Heart left ventricle (tissue), 13 donors: Measurements from ENCODE around the gene NXPH4.

Experiments
- CTCF ChIP-seq, 12 donors: fragments of 200-600 bp; sonication (generic) in 4 of 12; IDR thresholded peaks; one replicate each; pipeline versions ENCODE4 v1.5.0 to v1.8.0; 2018 to 2022; ENCODE audit warnings: antibody characterized with exemption in 12 of 12, mild to moderate bottlenecking in 5 of 12
- POLR2A ChIP-seq, 2 donors: fragments of 450-650 bp; IDR thresholded peaks; one replicate each; pipeline ENCODE4 v1.6.1; 2017; ENCODE audit warnings: antibody characterized with exemption in 2 of 2, mild to moderate bottlenecking in 2 of 2, moderate library complexity in 2 of 2
- donor health status: ischemic (EF 13 %, LVEDD 7.1; RV severe dilation, severe dysfunction).
- donor health status: DM: no; HTN: yes; CAD: no.
- donor health status: DM: no; HTN: no; CAD: no.
- donor health status: ischemic (EF 25% LVEDD 6.9; RV normal size, moderate dysfunction).
- donor health status: ischemic (EF 25% LVEDD 5.7; RV mildly dilated, moderate dysfunction).
- donor health status: ischemic (EF 35%, LVEDD 5.7; RV mildly dilated, moderate dysfunction).
- donor health status: nonischemic (EF 11% LVEDD 7.7; RV severe dilation, severe dysfunction).
- donor health status: DM: yes; HTN: yes; CAD: no.
- donor health status: PGD.
- donor health status: ischemic (EF 29% LVEDD 5.4; RV normal size, mild dysfunction).
- donor health status: nonischemic (EF 23%, LVEDD 6.1; RV moderate dilation, normal function).

GRCh38 chr12:57185403-57185802, 31.2 kb upstream of the NXPH4 start:
- no peak for TF ChIP-seq CTCF (IDR thresholded peaks at IDR 0.05)
- no peak for TF ChIP-seq POLR2A (IDR thresholded peaks at IDR 0.05)
